ENCODE measurements around the gene SYT1.

Gene SYT1

DNA sequence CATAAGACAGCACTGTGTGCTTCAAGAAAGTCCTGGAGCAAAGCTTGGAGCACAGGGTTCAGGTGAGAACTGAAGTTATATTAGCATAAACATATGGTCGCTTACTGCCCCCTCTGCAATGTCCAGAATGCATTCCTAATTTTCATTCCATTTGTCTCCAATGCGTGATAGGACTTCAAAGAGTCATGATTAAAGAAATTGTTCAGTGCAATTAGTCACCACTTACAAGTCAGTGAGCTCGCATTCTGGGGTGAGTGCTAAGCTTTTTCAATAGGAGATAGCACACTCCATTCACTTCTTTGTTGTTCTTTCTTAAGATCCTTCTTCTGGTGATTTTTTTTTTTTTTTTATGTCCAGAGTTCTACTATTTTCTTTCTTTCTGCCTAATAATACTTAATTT is 398.4 kb downstream of the SYT1 start:
- TF ChIP-seq, protein P1, sequence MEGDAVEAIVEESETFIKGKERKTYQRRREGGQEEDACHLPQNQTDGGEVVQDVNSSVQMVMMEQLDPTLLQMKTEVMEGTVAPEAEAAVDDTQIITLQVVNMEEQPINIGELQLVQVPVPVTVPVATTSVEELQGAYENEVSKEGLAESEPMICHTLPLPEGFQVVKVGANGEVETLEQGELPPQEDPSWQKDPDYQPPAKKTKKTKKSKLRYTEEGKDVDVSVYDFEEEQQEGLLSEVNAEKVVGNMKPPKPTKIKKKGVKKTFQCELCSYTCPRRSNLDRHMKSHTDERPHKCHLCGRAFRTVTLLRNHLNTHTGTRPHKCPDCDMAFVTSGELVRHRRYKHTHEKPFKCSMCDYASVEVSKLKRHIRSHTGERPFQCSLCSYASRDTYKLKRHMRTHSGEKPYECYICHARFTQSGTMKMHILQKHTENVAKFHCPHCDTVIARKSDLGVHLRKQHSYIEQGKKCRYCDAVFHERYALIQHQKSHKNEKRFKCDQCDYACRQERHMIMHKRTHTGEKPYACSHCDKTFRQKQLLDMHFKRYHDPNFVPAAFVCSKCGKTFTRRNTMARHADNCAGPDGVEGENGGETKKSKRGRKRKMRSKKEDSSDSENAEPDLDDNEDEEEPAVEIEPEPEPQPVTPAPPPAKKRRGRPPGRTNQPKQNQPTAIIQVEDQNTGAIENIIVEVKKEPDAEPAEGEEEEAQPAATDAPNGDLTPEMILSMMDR (IDR thresholded peaks at IDR 0.05; ENCODE audit: borderline replicate concordance, insufficient read depth, low read depth, low read length), result no peak
- no peak overlapping the region for H3K4me3 ChIP-seq (ENCODE audit: low read depth, low read length)

DNA sequence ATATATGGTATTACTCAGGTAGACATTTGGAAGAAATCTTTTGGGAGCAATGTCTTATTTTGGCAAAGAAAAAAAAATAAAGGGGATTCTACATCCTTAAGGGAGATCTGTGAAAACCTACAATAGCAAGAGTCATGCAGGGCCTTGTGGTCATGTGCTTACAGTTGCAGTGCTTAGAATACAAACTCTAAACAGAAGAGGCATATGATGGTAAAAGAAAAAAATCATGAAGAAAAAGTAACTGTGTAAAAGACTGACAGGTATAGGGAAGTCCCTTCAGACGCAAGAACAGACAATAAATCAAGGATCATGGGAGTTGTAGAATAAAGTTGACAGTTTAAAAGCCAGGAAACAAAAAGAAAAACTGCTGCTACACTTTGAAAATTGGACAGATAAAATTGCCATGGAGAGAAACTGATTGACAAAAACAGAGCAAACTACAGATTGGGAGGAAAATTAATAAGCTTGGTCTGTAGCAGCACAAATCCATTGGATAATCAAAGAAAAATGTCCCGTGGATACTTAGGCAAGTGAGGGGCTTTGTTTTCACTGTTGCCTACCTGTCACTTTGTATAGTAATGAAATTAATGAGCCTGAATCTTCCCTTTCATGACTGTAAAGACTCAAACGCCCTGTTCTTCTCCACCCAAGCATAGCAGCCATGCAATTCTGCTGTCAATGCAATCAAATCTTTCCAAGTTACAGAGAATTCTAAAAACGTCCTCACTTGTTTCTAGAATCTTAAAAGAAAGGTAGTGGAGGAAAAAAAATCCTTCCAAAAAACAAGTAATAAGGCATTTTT is 402.0 kb downstream of the SYT1 start:
- TF ChIP-seq, protein P1 (IDR thresholded peaks at IDR 0.05; ENCODE audit: borderline replicate concordance, insufficient read depth, low read depth, low read length), result no peak
- no peak overlapping the region for H3K4me3 ChIP-seq (ENCODE audit: low read depth, low read length)

DNA sequence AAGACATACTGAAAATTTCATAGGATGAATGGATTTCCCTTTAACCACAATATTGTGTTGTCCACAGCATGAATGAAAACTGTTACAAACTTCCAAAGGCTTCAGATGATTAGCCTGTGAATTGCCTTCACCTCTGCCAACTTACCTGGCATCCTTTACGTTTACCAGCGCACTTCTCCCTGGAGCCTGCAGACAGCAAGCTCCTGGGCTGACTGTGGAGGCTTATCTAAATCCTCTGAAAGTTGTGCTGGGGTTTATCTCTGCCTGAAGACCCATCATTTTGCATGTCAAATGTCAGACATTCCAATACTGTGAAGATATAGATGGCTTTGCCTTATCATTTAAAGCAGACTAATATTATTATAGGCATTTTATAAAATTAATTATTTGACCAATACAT is 403.0 kb downstream of the SYT1 start:
- H3K4me3 ChIP-seq (ENCODE audit: low read depth, low read length), result no peak overlapping the region
- TF ChIP-seq, protein P1 (IDR thresholded peaks at IDR 0.05; ENCODE audit: borderline replicate concordance, insufficient read depth, low read depth, low read length), result no peak

DNA sequence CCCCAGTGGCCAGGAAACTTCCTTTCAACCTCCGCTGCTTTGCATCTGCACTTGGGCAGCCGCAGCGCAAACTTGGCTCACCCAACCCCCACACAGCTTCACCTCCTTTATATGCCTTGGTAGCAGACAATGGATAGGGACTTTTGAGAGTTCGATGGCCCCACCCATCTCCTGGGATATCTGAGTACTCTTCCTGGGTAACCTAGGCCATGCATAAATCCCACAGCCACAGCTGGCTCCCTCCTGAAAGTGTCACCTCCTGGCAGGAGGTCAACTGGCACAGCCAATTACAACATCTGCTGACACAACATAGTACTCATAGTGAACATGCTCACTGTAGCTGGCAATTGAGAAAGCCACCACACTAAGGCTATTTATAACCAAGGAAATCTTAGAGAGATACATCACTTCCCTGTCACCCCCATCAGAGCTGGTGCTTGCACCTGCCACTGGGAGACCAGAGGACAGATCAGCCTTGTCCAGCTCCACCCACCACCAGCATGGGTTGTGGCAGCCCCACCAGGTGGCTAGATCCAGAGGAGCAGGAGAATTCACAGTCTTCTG is 410.0 kb downstream of the SYT1 start:
- H3K4me3 ChIP-seq (ENCODE audit: low read depth, low read length), result no peak overlapping the region
- TF ChIP-seq, protein P1 (IDR thresholded peaks at IDR 0.05; ENCODE audit: borderline replicate concordance, insufficient read depth, low read depth, low read length), result no peak

DNA sequence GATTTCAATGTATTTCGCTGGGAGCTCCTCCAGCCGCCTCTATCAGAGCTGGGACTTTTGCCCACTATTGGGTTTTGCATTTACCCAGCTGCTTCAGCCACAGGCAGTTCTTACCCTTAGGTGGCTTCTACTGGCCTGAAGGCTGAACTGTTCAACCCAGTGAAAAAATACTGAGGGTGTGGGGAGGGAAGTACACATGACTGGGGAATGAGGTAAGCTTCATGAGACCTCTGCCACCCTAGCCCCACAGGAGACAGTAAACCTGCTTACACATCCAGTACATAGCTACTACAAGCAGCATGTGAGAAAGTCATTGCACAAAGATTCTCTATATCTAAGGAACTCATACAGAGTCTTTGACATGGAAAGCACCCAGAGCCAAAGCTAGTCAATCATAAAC is 411.1 kb downstream of the SYT1 start:
- no peak overlapping the region for H3K4me3 ChIP-seq (ENCODE audit: low read depth, low read length)
- TF ChIP-seq, protein P1 (IDR thresholded peaks at IDR 0.05; ENCODE audit: borderline replicate concordance, insufficient read depth, low read depth, low read length), result no peak

DNA sequence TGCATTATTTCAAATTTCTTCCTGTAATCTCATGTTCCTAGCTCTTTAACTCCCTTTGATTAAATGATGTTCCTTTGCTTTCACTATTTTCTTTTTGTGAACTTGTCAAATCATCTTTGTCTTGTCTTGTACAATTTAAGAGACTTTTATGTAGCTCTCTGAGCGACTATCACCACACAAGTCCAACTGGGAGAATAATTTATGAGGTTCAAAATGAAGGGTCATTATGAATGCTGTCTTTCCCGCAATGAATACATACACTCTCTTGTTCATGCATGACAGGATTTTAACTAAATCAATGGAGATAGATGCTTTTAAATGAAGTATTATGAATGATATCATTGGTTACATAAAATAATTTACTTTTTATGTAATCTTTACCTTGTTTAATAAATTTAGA is 418.8 kb downstream of the SYT1 start:
- TF ChIP-seq, protein P1 (IDR thresholded peaks at IDR 0.05; ENCODE audit: borderline replicate concordance, insufficient read depth, low read depth, low read length), result no peak
- no peak overlapping the region for H3K4me3 ChIP-seq (ENCODE audit: low read depth, low read length)

DNA sequence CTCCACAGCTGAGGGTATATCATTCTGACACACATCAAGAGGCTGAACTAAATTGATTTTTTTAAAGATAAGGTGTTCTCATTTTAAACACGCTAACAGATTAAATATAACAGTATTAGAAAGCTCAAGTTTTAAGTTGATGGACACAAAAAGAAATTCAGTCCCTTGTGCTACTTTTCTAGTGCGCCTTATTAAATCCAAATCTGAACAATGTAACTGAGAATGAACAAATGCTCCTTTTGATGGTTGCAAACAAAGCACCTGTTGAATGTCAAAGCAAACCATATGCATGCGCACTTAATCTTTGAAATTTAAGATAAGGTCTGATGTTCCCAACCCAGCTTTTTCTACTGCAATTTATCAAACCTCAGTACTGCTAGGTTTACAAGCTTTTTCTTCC is 424.3 kb downstream of the SYT1 start:
- no peak overlapping the region for H3K4me3 ChIP-seq (ENCODE audit: low read depth, low read length)
- TF ChIP-seq, protein P1 (IDR thresholded peaks at IDR 0.05; ENCODE audit: borderline replicate concordance, insufficient read depth, low read depth, low read length), result no peak
